DND-41 (cell line): ENCODE data around the gene TBC1D1.

Source experiments
- CTCF ChIP-seq: IDR thresholded peaks from 2 replicates; pipeline ENCODE4 v1.5.1; 2012; ENCODE audit warnings: borderline replicate concordance, low read length, moderate library complexity, mild to moderate bottlenecking; ENCODE audit not compliant: poor library complexity, severe bottlenecking; ENCODE audit errors: extremely low read depth
- EZH2 ChIP-seq: IDR thresholded peaks from 3 replicates; pipeline ENCODE4 v1.6.1; 2012; ENCODE audit warnings: borderline replicate concordance, low read depth, mild to moderate bottlenecking, moderate library complexity, low read length, inconsistent platforms; ENCODE audit not compliant: severe bottlenecking

DNA sequence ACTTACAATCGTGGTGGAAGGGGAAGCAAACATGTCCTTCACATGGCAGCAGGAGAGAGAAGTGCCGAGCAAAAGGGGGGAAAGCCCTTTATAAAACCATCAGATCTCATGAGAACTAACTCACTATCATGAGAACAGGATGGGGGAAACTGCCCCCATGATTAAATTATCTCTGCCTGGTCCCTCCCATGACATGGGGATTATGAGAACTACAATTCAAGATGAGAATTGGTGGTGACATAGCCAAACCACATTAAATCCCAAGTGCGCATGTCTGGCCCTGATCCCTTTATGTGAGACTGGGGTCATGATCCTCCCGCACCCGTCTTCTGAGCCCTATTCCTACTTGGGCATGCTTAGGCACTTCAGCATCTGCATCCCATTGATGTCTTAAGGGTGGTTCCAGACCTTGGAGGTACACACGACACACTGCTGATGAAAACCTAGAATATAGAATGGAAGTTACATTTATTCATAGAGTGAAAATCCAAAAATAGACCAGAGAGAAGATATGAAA lies 185.3 kb downstream of the TBC1D1 start:
- TF ChIP-seq CTCF (no peak), EZH2 (no peak)
